Tibial artery (tissue), 4 donors: ENCODE results near the gene PRICKLE2.

ENCODE experiments used
- DNase-seq, 2 donors: peaks; one replicate each; pipeline ENCODE4 v3.0.0-alpha.2; 2019
- H3K27ac ChIP-seq, 2 donors: fragments of 200-600 bp; sonication (generic) in 1 of 2; 1 replicate in 1 of 2; 2 replicates in 1 of 2; pipeline ENCODE4 v1.5.1; 2018 to 2019; ENCODE audit warnings: mild to moderate bottlenecking in 1 of 2
- H3K27me3 ChIP-seq, 2 donors: fragments of 200-600 bp; sonication (generic) in 1 of 2; one replicate each; pipeline versions ENCODE4 v1.5.1 to v1.6.0; 2016 to 2019
- H3K36me3 ChIP-seq, 3 donors: fragments of 200-600 bp; sonication (generic) in 2 of 3; one replicate each; pipeline ENCODE4 v1.5.1; 2016 to 2019; ENCODE audit warnings: mild to moderate bottlenecking in 2 of 3
- H3K4me1 ChIP-seq, 4 donors: fragments of 200-600 bp; sonication (generic) in 2 of 4; 1 replicate in 3 of 4; 2 replicates in 1 of 4; pipeline ENCODE4 v1.5.1; 2016 to 2019
- H3K4me3 ChIP-seq, 2 donors: fragments of 200-600 bp; sonication (generic) in 1 of 2; 1 replicate in 1 of 2; 2 replicates in 1 of 2; pipeline ENCODE4 v1.5.1; 2018 to 2019; ENCODE audit warnings: mild to moderate bottlenecking in 2 of 2
- H3K9me3 ChIP-seq, 3 donors: fragments of 200-600 bp; sonication (generic) in 1 of 3; one replicate each; pipeline ENCODE4 v1.5.1; 2016 to 2019
- intact Hi-C: fragments of 100-400 bp; cut with DNase I; formaldehyde crosslinking; loops from one replicate; pipeline ENCODE4 v1.15.0; 2023; ENCODE audit warnings: low total_unique reads
- TF ChIP-seq, protein P1 (sequence below), 2 experiments: fragments of 200-600 bp in 1 of 2; fragments of 450-650 bp in 1 of 2; IDR thresholded peaks; one replicate each; pipeline ENCODE4 v1.5.1; 2017 to 2019; ENCODE audit warnings: antibody characterized with exemption in 2 of 2, mild to moderate bottlenecking in 1 of 2, moderate library complexity in 1 of 2

PRICKLE2 gene

DNA sequence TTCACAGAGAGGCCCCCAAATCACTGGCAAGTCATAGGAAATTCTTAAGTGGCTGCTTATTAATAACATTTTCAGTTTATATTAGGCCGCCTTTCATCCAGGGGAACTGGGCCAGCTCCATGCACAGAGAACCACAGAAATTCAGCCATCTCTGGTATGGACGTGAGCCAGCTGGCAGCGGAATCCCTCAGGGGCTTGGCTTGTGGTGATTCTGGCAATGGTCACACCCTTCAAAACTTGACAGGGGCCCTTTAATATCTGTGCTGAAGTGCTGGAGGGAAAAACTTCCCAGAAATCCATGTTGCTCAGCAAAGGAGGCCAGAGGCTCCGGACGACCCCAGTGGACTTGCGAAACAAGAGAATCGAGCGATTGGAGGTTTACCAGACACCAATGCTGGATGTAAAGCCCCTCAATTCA is 11.3 kb downstream of the PRICKLE2 start:
- Histone ChIP-seq H3K36me3 (no peaks in the 10 kb centered on the region), H3K27ac (peak overlapping the region; percentile 70 to 77), H3K27me3 (no peaks in the 10 kb centered on the region), H3K4me3 (peak overlapping the region; percentile 41 to 43), H3K4me1 (peaks cover 5 to 93% (median 64%) of the 10 kb centered on the region in 4 donors), H3K9me3 (no peaks in the 10 kb centered on the region)
- intact Hi-C loops = no loop called here
- TF ChIP-seq, protein P1, sequence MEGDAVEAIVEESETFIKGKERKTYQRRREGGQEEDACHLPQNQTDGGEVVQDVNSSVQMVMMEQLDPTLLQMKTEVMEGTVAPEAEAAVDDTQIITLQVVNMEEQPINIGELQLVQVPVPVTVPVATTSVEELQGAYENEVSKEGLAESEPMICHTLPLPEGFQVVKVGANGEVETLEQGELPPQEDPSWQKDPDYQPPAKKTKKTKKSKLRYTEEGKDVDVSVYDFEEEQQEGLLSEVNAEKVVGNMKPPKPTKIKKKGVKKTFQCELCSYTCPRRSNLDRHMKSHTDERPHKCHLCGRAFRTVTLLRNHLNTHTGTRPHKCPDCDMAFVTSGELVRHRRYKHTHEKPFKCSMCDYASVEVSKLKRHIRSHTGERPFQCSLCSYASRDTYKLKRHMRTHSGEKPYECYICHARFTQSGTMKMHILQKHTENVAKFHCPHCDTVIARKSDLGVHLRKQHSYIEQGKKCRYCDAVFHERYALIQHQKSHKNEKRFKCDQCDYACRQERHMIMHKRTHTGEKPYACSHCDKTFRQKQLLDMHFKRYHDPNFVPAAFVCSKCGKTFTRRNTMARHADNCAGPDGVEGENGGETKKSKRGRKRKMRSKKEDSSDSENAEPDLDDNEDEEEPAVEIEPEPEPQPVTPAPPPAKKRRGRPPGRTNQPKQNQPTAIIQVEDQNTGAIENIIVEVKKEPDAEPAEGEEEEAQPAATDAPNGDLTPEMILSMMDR (IDR thresholded peaks at IDR 0.05) = no peak
- peak; percentile 52 to 85 for DNase-seq

DNA sequence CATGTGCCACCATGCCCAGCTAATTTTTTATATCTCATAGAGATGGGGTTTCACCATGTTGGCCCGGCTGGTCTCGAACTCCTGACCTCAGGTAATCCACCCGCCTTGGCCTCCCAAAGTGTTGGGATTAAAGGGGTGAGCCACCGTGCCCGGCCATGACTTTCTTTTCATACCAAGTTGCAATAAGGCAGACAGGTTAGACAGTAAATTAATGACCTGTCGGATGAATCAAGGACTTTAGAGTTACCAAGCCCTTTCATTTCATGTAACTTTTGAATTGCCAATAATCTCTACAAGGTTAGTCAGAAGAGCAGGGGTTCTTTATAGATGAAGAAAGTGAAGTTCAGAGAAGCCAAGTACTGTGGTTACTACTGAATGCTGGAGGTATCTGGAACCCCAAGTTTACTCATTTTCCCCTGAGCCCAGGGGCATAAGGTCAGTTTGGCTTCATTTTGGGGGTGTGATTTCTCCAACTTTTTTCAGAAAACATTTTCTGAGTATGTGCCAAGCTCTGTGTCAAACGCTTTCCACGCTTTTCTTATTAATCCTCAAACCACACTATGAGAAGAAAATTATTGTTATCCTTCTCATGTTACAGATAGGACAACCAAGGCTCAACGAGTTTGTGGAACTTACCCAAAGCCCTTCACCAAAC is 11.9 kb downstream of the PRICKLE2 start:
- H3K36me3 ChIP-seq = no peaks in the 10 kb centered on the region
- no peak for DNase-seq
- H3K27me3 ChIP-seq = no peaks in the 10 kb centered on the region
- peak overlapping the region; percentile 70 to 77 for H3K27ac ChIP-seq
- intact Hi-C loops = no loop called here
- peaks cover 5 to 88% (median 58%) of the 10 kb centered on the region in 4 donors for H3K4me1 ChIP-seq
- no peaks in the 10 kb centered on the region for H3K9me3 ChIP-seq
- TF ChIP-seq, protein P1 (IDR thresholded peaks at IDR 0.05) = no peak
- peak overlapping the region; percentile 41 to 43 for H3K4me3 ChIP-seq

DNA sequence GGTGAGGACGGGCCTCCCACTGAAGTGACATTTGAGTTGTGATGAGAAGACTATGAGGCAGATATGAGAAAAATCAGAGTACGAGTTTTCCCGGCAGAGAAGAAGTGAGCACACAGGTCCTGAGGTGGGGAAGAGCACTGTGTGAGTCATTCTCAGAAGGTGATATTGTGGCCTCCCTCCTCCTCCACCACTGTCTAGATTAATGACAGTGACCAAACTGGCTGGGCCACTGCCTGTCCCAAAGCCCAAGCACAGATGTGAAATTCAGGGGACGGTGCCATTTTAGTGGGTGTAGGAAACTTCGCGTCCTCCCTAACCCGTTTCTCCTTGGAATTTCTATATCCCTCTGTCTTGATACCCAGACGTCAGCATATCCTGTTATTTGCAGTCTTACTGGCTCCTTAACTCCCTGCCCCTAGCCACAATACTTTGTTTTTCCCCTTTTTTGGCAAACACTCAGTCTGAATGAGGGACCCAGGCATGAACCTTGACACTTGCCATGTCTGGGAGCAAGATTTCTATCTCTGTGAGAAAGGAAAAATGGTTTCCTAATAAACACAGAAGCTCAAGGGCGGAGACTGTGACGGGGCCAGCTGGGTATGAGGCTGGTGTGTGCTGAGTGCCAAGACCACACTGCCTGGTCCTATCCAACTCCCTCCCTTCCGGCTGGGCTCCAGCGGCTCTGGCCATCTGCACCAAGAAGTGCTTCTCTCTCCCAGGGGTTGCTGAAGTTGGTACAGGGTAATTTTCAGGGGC is 15.2 kb downstream of the PRICKLE2 start:
- Histone ChIP-seq H3K27me3 (no peaks in the 10 kb centered on the region), H3K4me1 (peaks cover 0 to 84% (median 53%) of the 10 kb centered on the region in 4 donors), H3K9me3 (no peaks in the 10 kb centered on the region), H3K27ac (peak overlapping the region; percentile 80 to 83), H3K4me3 (peak overlapping the region; percentile 11 to 25), H3K36me3 (no peaks in the 10 kb centered on the region)
- TF ChIP-seq, protein P1 (IDR thresholded peaks at IDR 0.05) = no peak
- peak; percentile 87 to 93 for DNase-seq
- intact Hi-C loops = no loop called here

DNA sequence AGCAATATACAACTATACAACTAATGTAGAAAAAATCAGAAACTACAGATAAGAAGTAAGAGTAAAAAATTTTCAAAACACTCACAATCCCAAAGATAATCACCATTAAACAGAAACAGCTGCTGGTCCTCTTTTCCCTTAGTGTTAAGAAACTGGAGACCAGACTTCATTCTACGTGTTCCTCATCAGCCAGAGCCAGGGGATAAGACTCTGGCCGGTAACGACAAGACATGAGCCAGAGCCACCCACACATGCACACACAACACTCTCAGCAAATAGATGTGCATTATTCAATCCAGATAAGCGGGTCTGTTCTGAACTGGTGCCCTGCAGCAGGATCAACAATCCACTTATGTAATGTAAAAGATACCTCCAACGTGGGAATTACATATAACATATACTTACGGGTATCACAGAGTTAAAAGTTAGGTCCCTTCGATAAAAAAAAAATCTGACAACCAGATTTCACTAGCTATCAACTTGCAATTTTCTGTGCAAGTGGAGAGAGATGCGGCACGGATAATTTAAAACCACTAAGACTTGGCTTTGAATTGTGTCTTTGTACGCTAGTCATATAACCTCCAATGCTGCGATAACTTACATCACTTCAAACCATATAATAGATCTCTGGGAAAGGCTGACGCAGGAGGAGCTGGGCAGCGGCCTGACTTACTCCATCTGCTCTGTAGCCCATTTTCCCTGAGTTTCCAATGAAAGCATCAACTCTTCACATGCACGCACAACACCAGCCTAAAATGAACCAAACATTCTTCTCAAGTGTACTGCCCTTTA is 17.8 kb downstream of the PRICKLE2 start:
- H3K27ac ChIP-seq = peak overlapping the region; percentile 34 to 48
- no peaks in the 10 kb centered on the region for H3K27me3 ChIP-seq
- TF ChIP-seq, protein P1 (IDR thresholded peaks at IDR 0.05) = no peak
- H3K4me1 ChIP-seq = peaks cover 0 to 64% (median 39%) of the 10 kb centered on the region in 4 donors
- intact Hi-C loops = no loop called here
- H3K36me3 ChIP-seq = no peaks in the 10 kb centered on the region
- no peak for DNase-seq
- no peak overlapping the region for H3K4me3 ChIP-seq
- no peaks in the 10 kb centered on the region for H3K9me3 ChIP-seq

DNA sequence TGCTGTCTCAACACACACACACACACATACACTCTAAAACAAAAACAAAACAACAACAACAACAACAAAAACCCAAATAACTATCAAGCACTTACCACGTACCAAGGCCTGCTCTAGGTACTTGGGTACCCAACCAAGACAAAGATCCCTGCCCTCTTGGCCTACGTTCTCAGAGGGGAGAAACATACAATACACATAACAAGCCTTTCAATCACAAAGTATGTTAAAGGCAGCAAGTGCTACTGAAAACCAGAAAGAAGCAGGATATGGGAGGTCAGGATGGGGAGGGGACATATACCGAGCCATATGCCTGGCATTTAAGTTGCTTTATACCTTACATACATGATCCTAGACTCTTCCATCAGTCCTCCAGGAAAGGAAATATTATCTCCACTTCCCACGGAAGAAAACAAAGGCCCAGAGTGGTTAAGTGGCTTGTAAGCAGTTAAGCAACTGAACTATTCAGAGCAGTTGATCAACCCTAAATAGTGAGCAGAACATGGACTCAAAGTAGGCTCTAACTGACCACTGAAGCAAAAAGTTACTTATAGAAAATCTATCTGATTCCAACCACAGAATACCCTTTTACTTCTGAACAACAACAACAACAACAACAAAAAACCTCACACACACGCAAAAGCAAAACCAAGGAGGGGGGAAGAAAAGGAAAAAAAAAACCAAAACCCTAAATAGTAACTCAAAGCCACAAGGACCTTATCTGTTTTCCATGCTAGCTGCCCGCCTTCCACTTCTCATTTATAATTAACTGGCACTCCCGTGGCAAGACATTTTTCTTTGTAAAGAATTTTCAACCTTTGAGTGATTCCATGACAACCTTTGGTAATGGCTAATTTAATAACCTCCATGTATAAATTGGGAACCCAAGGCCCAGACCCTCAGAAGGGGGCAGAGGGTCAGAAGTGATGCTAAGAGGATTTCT is 21.0 kb downstream of the PRICKLE2 start:
- DNase-seq = no peak
- H3K36me3 ChIP-seq = no peaks in the 10 kb centered on the region
- intact Hi-C loops = no loop called here
- no peaks in the 10 kb centered on the region for H3K9me3 ChIP-seq
- peaks cover 0 to 38% (median 20%) of the 10 kb centered on the region in 4 donors for H3K4me1 ChIP-seq
- H3K4me3 ChIP-seq = no peak overlapping the region
- H3K27me3 ChIP-seq = no peaks in the 10 kb centered on the region
- TF ChIP-seq, protein P1 (IDR thresholded peaks at IDR 0.05) = no peak
- H3K27ac ChIP-seq = no peak overlapping the region
